SH-SY5Y (cell line): ENCODE data around the gene KRTAP5-7.

ENCODE experiments used
- GATA2 ChIP-seq: IDR thresholded peaks from 2 replicates; pipeline ENCODE4 v1.6.1; 2011; ENCODE audit warnings: mild to moderate bottlenecking, low read depth, low read length
- GATA3 ChIP-seq: IDR thresholded peaks from 2 replicates; pipeline ENCODE4 v1.6.1; 2011; ENCODE audit warnings: low read depth, mild to moderate bottlenecking, low read length, moderate library complexity

DNA sequence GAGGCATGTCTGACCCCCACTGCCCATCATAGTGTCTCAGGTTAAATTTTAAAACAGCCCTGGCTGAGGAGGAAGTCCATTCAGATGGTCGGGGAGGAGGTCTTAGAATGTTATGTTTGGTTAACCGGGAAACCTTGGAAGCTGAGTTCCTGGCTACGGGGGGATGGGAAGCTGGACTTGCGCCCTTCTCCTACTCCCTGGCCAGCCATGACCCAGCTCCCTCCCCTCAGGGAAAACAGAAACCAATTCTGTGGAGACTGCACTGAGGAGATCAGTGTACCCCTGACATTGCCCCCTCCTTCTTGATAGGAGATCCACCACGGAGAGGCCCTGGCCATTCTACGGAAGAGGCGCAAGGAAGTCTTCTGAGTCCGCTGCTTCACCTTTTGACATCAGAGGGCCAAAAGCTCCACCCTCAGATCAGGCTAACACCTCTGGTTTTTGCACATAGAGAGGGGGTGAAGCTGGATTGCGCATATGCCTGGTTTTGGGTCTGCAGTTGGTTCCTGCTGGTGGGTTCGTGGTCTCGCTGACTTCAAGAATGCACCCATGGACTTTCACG is 18.4 kb downstream of the KRTAP5-7 start:
- TF ChIP-seq GATA2 (no peak), GATA3 (no peak)
